Activated naive CD8-positive, alpha-beta T cell treated with anti-CD3 and anti-CD28 coated beads, Interleukin-2, amount 50 U/mL, for 16 hours (primary cell): ENCODE results near the gene WDR27.
"Not testable (repeated sequence)": the region's sequence is repeated elsewhere in the genome, so short reads cannot be mapped to it uniquely, and the experiment has no call there.

Experiments used
- DNase-seq: peaks from one replicate; pipeline ENCODE4 v3.0.0-alpha.2; 2020; ENCODE audit warnings: low read depth, low spot score

WDR27 gene

GRCh38 chr6:169604076-169604475 lies 97.8 kb downstream of the WDR27 start:
- no peak for DNase-seq

DNA sequence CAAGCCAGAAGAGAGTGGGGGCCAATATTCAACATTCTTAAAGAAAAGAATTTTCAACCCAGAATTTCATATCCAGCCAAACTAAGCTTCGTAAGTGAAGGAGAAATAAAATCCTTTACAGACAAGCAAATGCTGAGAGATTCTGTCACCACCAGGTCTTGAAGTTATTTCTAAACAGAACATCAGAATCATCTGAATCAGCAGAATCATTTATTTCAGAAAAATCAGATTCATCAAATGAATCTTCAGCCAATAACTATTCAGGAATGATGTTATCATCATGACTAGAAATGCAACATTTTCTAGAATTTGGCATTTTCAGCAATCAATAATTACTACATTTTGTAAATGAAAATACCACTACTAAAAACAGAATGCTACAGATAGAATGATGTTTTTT lies 100.7 kb downstream of the WDR27 start:
- DNase-seq: not testable (repeated sequence)

DNA sequence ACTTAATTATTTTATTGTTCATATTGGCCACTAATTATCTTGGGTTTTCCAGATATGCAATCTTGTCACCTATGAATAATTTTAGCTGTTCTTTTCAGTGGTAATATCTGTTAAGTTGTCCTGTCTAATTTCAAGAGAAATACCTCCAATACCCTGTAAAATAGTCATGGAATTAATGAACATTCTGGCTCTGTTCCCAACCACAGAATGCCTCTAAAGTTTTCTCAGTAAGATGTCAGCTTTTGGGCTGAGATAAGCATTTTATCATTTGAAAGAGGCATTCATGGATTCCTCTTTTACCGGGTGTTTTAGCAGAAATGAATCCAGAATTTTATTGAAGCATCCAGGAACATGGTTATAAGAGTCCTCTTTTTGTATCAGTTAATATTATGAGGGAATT lies 109.3 kb downstream of the WDR27 start:
- no peak for DNase-seq

DNA sequence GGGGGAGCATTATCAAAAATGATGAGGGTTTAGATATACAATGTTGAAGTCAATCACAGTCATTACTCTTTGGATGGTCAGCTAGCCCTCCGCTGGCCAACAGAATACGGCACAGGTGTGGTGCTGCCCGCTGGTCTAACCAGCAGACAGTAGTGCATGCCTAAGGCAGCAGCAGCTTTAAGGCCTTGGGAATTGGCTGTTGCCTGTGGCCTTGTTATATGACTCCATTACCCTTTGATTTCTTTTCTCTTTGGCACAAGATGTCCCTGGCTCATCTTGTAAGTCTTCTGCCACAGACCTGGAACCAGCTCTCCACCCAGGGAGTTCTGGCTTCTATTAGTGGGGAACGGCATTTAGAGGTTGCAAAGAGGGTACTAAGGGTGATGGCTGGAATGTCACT lies 110.2 kb downstream of the WDR27 start:
- no peak for DNase-seq

DNA sequence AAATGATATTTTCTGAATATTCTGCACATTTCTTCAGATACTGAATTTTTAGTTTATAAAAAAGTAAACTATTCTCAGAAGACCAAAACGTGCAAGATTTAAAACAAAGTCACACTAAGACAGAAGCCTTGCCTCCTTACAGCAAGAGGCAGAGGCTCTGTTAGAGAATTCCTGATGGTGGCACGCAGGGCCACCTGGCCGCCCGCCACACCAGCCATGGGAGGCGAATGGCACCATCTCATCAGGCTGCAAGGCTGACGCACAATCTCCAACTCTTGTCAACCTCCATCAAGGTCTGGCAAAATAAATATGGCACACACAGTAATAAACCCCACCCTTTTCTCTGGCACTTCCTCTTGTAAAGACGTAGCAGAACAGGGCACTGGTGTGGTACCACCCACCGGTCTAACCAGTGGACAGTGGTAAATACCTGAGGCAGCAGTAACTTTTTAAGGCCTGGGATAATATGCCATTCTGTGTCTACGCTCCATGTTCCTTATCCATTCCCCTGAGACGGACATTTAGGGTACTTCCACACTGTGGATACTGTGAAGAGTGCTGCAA lies 111.4 kb downstream of the WDR27 start:
- no peak for DNase-seq

DNA sequence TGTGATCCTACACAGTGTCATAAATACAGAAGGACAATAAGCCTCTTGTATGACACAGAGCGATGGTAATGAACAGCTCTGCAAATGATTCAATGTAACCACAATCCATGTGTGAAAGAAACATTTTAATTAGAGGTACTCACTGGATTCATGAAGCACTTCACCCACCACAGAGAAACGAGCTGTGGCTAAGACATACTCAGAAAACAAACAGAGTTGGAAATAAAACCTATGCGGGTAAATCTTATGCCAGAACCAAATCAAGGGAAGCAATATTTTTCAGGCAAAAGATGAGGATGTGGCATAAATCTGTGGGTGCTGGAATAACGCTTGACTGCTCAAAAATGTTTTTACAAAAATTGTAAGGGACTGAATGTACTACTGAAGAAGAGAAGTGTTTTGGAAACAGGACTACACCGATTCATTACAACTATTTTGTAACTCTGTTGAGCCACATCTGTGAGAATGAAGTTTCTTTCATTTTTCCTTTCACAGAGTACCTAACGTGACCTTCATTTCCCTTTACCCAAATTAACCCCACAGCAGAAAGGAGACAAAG lies 112.1 kb downstream of the WDR27 start:
- DNase-seq: no peak

- no peak for DNase-seq
These were observed 112.5 kb downstream of the WDR27 start for GRCh38 chr6:169589293-169589692.

GRCh38 chr6:169587975-169588374 lies 113.9 kb downstream of the WDR27 start:
- no peak for DNase-seq

DNA sequence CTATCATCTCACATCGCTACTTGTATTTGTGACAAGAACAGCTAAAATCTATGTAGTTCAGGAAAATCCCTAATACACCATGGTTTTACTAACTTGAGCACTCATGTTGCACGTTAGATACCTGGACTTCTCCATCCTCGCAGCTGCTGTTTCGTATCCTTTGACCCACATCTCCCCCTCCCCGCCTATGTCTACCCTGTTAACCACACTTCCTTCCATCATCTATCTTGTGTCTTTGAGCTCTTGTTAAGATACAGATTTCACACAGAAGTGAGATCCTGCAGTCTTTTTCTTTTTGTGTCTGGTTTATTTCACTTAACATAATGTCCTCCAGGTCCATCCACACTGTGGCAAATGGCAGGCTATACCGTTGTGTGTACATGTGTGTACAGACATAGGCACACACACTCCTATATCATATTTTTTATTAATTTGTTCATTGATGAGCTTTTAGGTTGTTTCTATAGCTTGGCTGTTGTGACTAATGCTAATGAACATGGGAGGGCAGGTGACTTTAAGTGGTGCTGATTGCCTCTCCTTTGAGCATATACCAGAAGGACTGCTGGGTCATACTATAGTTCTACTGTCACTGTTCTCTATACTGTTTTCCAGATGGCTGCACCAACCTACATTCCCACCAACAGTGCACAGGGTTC lies 117.8 kb downstream of the WDR27 start:
- no peak for DNase-seq

- DNase-seq: no peak
These were observed 122.3 kb downstream of the WDR27 start for GRCh38 chr6:169579407-169580111.

DNA sequence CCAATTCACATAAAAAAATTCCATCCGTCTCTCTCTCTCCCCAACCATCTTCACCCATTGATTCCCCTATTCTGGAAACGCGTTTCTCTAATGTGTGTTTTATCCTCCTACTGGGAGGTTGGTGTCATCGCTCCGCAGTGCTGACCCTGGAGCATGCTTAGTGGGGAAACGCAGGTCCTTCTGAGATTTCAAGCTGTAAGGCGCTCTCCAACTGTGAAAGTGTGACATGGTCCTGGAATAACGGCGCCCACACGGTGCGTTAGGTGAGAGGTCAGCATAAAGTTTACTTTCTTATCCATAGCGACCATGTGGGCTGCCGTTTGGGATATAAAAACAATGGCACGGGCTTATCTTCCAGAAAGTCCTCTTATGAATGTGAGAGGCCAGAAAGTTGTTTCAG lies 123.9 kb downstream of the WDR27 start:
- no peak for DNase-seq

DNA sequence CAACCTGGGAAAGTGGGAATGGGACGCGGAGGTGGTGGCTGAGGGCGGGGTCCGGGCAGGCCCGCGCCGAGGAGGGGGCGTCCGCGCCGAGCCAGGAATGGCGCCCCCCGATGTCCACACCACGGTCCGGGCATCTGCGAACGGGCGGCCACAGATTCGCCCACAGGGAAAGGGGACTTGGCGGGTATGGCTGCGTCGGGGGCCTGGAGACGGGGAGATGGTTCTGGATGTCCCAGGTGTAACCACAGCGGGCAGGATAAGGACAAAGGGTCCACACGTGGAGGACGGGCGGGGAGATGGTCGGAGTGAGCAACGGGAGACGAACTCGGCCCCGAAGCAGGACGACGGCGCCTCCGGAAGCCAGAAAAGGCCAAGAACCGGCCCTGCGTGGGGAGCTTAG lies 124.6 kb downstream of the WDR27 start:
- DNase-seq: no peak

- no peak for DNase-seq
These were observed 126.0 kb downstream of the WDR27 start for GRCh38 chr6:169575821-169576220.

DNA sequence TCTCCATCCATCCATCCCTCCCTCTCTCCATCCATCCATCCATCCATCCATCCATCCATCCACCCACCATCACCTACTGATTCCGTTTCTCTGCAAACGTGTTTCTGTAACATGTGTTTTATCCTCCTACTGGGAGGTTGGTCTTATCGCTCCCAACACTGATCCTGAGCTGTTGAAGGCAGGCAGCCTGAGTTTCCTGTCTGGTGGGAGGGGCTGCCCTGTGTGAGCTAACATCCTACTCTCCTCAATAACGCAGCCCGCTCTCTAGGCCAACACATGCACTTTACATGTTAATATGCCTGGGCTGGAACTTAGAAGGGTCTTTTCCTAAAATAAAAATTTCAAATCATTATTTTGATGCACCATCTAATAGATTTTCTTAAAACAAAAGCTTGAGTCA lies 126.5 kb downstream of the WDR27 start:
- DNase-seq: no peak

GRCh38 chr6:169574420-169574819 lies 127.4 kb downstream of the WDR27 start:
- DNase-seq: no peak

- no peak for DNase-seq
These were observed 127.9 kb downstream of the WDR27 start for GRCh38 chr6:169573883-169574282.

DNA sequence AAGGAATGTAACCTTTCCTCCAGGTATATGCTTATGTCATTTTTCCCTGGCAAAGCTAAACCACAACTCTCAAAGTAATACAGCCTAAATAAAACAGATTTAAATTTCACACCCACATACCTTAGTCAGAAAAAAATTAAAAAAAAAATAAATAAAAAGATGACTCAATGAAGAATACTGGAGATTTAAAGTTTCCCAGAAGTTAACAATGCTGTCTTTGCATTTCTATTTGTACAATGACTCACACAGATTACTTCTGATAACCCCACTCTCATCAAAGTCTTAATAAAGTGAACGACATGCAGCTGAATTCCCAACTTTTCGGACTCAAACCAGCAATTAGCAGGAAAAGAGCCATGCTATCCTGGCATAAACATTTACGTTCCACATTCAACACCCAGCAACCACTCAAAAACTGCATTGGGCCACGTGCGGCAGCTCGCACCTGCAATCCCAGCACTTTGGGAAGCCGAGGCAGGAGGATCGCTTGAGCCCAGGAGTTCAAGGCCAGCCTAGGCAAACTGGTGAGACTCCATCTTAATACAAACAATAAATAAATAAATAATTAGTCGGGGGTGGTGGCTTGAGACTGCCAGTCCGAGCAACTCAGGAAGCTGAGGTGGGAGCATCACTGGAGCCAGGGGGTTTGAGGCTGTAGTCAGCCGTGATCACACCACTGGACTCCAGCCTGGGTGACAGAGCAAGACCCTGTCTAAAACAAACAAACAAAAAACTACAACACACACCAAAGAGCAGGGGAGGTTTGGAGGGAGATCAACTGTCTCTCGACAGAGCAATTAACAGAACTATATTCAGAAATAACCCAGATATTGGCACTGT lies 130.5 kb downstream of the WDR27 start:
- DNase-seq: no peak

DNA sequence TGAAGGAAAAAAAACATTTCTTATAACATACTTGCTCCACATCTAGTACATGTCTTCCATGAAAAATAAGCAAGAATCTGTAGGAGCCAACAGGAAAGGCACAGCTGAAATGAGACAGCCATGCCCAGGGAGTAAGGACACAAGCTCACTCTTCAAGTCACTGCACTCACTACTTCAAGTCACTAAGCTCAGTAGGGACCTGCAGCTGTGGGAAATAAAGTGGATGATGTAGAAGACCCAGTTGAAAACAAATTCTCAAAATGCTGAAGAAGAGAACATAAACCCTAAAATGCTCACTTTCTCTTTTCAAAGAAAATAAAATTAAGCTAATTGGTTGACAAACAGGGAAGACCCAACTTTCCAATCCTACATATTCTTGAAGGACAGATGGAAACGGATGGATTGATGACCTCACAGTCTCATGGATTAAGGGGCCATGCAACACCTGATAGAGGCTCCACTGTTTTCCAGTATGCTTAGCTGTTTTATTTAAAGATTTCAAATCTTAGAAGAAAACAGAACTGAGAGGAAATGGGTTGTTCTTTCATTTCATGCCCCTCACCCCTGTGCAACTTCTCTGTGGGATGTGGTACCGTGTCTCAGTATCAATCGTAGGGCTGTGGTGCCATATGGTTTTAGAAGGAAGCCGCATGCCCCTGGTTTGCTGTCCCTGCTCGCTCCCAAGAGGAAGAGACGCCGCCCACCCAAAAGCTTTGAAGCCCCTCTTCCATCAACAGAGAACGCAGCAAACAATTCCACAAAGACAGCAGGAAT lies 133.3 kb downstream of the WDR27 start:
- DNase-seq: no peak

DNA sequence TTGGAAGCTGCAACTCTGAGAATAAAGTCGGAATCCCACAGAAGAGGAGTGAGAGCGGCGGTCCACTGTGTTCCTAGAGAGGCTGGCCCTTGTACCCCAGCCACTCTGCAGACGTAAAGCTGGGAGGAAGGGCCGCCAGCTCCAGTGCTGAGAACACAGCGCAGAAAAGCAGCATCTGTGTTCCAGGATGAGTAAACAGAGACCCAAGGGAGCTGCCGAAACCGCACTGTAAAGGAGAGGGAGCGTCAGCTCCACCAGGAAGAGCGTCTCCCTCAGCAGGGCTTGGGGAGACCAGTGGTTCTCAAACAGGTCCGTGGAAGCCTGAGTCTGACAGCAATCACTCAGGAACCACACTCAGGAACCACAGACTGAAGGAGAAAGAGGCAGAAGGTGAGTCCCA lies 134.0 kb downstream of the WDR27 start:
- DNase-seq: no peak

GRCh38 chr6:169566961-169567750 lies 134.7 kb downstream of the WDR27 start:
- DNase-seq: no peak
